OCI-LY3 (cell line): ENCODE results near the gene RAB9A.

ENCODE experiments used
- H2AFZ ChIP-seq: fragments of 200-600, 300-600 bp; shearing (Covaris generic); 2 replicates; pipeline ENCODE4 v1.6.0; 2014; ENCODE audit warnings: antibody characterized with exemption, low read depth, low read length
- H3K27ac ChIP-seq: fragments of 200-600, 300-600 bp; sonication (generic); 2 replicates; pipeline ENCODE4 v1.5.1; 2014; ENCODE audit warnings: mild to moderate bottlenecking, low read length, moderate library complexity, mixed read lengths
- H3K27me3 ChIP-seq: fragments of 200-600, 300-600 bp; sonication (generic); 2 replicates; pipeline ENCODE4 v1.6.1; 2014; ENCODE audit warnings: low read depth, low read length, mixed read lengths
- H3K36me3 ChIP-seq: fragments of 200-600, 300-600 bp; sonication (generic); replicated peaks from 2 replicates; pipeline ENCODE3; 2014; ENCODE audit warnings: low read depth, low read length, mixed read lengths
- H3K4me1 ChIP-seq: fragments of 300-600, 200-600 bp; sonication (generic); 2 replicates; pipeline ENCODE4 v1.6.1; 2014; ENCODE audit warnings: low read length, mixed read lengths
- H3K4me2 ChIP-seq: fragments of 200-600, 300-600 bp; sonication (generic); 2 replicates; pipeline ENCODE4 v1.6.1; 2014; ENCODE audit warnings: low read length, mixed read lengths
- H3K4me3 ChIP-seq: fragments of 300-600, 200-600 bp; sonication (generic); 2 replicates; pipeline ENCODE4 v1.5.1; 2014; ENCODE audit warnings: antibody characterized with exemption, mild to moderate bottlenecking, low read length, moderate library complexity
- H3K79me2 ChIP-seq: fragments of 300-600, 200-600 bp; shearing (Covaris generic); 2 replicates; pipeline ENCODE4 v1.6.1; 2014; ENCODE audit warnings: mild to moderate bottlenecking, low read length, mixed read lengths
- H3K9ac ChIP-seq: fragments of 300-600, 200-600 bp; shearing (Covaris generic); 2 replicates; pipeline ENCODE4 v1.6.0; 2014; ENCODE audit warnings: mild to moderate bottlenecking, low read length, moderate library complexity
- H3K9me3 ChIP-seq: fragments of 200-600, 300-600 bp; shearing (Covaris generic); 2 replicates; pipeline ENCODE4 v1.6.1; 2014; ENCODE audit warnings: low read length, mixed read lengths; ENCODE audit not compliant: insufficient read depth
- H4K20me1 ChIP-seq: fragments of 200-600, 300-600 bp; sonication (generic); 2 replicates; pipeline ENCODE4 v1.6.1; 2016; ENCODE audit warnings: low read length, mixed read lengths; ENCODE audit not compliant: insufficient read depth
- CTCF ChIP-seq: fragments of 200-600, 300-600 bp; sonication (generic); IDR thresholded peaks from 2 replicates; pipeline ENCODE4 v1.5.1; 2014; ENCODE audit warnings: antibody characterized with exemption, low read length, low read depth
- EZH2phosphoT487 ChIP-seq: fragments of 200-600 bp; shearing (Covaris generic); IDR thresholded peaks from 2 replicates; pipeline ENCODE4 v1.6.1; 2018; ENCODE audit warnings: antibody characterized with exemption, mixed run types, low read depth

The RAB9A gene

GRCh38 chrX:13732246-13733067 is 43.5 kb downstream of the RAB9A start:
- Histone ChIP-seq H3K4me2 (peak overlapping the region; percentile 85), H3K4me1 (peaks cover 38% of the 10 kb centered on the region), H2AFZ (no peak overlapping the region), H3K4me3 (0 out of 2 replicates have a peak overlapping the region, but pooled peaks have one; percentile 94), H3K27ac (no peak overlapping the region), H3K9ac (no peak overlapping the region), H3K9me3 (no peaks in the 10 kb centered on the region), H3K79me2 (peaks cover 59% of the 10 kb centered on the region), H3K36me3 (peaks cover 15% of the 10 kb centered on the region), H3K27me3 (no peaks in the 10 kb centered on the region), H4K20me1 (no peaks in the 10 kb centered on the region)
- TF ChIP-seq EZH2phosphoT487: no peak
- no peak for TF ChIP-seq CTCF

GRCh38 chrX:13733506-13733905 is 44.6 kb downstream of the RAB9A start:
- H3K4me1 ChIP-seq: peaks cover 38% of the 10 kb centered on the region
- peak overlapping the region; percentile 92 for H3K9ac ChIP-seq
- H4K20me1 ChIP-seq: no peaks in the 10 kb centered on the region
- peaks cover 58% of the 10 kb centered on the region for H3K79me2 ChIP-seq
- TF ChIP-seq CTCF (no peak), EZH2phosphoT487 (no peak)
- no peaks in the 10 kb centered on the region for H3K9me3 ChIP-seq
- no peaks in the 10 kb centered on the region for H3K27me3 ChIP-seq
- peak overlapping the region; percentile 85 for H3K4me2 ChIP-seq
- peak overlapping the region; percentile 94 for H3K4me3 ChIP-seq
- peak overlapping the region; percentile 99 for H3K27ac ChIP-seq
- H3K36me3 ChIP-seq: peaks cover 20% of the 10 kb centered on the region
- no peak overlapping the region for H2AFZ ChIP-seq

DNA sequence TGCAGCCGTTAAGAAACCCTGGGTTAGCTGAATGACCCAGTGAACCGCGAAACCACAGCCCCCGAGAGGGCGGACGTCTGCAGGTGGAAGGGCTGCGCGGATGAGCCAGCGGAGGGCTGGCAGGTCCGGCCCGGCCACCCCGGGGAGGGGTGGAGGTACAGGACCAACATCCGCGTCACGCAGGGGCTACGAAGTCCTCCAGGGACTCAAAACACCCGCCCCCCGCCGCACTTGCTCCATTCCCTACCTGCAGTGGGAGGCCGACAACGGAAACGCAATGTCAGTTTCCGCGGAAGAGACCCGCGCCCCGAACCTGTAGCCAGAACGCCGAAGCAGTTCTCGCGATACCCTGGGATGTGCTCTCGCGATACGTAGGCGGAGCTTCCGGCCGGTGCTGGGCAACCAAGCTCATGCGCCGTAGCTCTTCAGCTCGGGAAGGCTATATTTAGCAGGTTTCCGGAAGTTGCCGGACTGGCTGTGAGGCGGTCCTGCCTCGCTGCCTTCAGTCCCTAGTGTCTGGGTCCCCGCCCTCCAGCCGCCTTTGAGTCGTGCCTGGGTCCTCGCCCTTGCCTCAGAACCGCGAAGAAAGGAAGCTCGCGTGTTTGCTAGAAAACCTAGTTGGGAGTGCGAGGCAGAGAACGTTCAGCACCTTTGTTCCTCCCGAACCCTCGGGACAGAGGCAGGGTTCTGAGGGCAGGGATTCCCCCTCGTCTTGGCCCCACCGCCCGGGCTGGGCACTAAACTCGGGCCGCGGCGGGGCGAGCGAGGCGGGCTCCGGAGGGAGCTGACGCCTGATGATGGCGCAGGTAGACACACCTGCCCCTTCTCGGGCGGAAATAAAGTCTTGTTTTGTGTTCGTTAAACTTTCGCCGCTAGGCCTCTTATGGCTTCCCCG is 45.6 kb downstream of the RAB9A start, which contains the start of the genes OFD1 and TRAPPC2:
Gene OFD1 (plus strand): TSS at position 471 of the 895 bp plus-strand sequence. CDS start 324 bp downstream, at position 795.
Gene TRAPPC2 (minus strand): TSS at position 343 of the 895 bp plus-strand sequence. CDS start 14,657 bp downstream, outside the sequence.
- peak within 1 kb of the TSS; percentile 99 for H3K27ac ChIP-seq
- H3K4me2 ChIP-seq: peak within 1 kb of the TSS; percentile 85
- H2AFZ ChIP-seq: peak within 1 kb of the TSS; percentile 69
- H3K36me3 ChIP-seq: peaks cover 23% of the 10 kb centered on the region
- no peaks in the 10 kb centered on the region for H3K27me3 ChIP-seq
- peak within 1 kb of the TSS; percentile 92 for H3K9ac ChIP-seq
- H4K20me1 ChIP-seq: no peaks in the 10 kb centered on the region
- H3K4me3 ChIP-seq: peak within 1 kb of the TSS; percentile 94
- no peaks in the 10 kb centered on the region for H3K9me3 ChIP-seq
- no peak for TF ChIP-seq CTCF
- TF ChIP-seq EZH2phosphoT487: no peak
- peaks cover 57% of the 10 kb centered on the region for H3K79me2 ChIP-seq
- H3K4me1 ChIP-seq: peaks cover 38% of the 10 kb centered on the region
